Activated CD4-positive, alpha-beta T cell treated with anti-CD3 and anti-CD28 coated beads, Interleukin-2, amount 50 U/mL, for 24 hours (primary cell): ENCODE data around the gene CLCN5.
A peak's percentile ranks its signal among the peaks of the same experiment; 100 is the strongest.

Source experiments
- DNase-seq, 2 donors: peaks; one replicate each; pipeline ENCODE4 v3.0.0-alpha.2; 2020; ENCODE audit warnings: low read depth in 1 of 2, low spot score in 1 of 2

The CLCN5 gene

GRCh38 chrX:49922291-49923241 is at the start of gene CLCN5:
CLCN5 (plus strand) TSS chrX:49922596; CDS start chrX:49925299, 2,703 bp downstream.
- DNase-seq: peak; percentile 73 to 88

GRCh38 chrX:49876750-49877149 is 45.6 kb upstream of the CLCN5 start:
- DNase-seq: no peak

- DNase-seq: no peak
These were observed 44.8 kb upstream of the CLCN5 start for GRCh38 chrX:49877397-49878101.

- DNase-seq: no peak
These were observed 44.1 kb upstream of the CLCN5 start for GRCh38 chrX:49878128-49878833.

- DNase-seq: peak; percentile 40 to 43
These were observed 43.4 kb upstream of the CLCN5 start, which contains the start of gene USP27X for GRCh38 chrX:49878834-49879655. USP27X (plus strand) TSS chrX:49879484; CDS start chrX:49880308, 824 bp downstream.

- no peak for DNase-seq
These were observed 42.6 kb upstream of the CLCN5 start for GRCh38 chrX:49879656-49880277.

GRCh38 chrX:49880668-49881067 is 41.7 kb upstream of the CLCN5 start:
- no peak for DNase-seq

- peak in 1 of 2 donors; percentile 26 for DNase-seq
These were observed 38.0 kb upstream of the CLCN5 start for GRCh38 chrX:49884290-49884862.

- no peak for DNase-seq
These were observed 29.9 kb upstream of the CLCN5 start for GRCh38 chrX:49892542-49892941.

- no peak for DNase-seq
These were observed 25.4 kb upstream of the CLCN5 start for GRCh38 chrX:49896951-49897350.

GRCh38 chrX:49901048-49901447 is 21.3 kb upstream of the CLCN5 start:
- no peak for DNase-seq

GRCh38 chrX:49910344-49910743 is 12.1 kb upstream of the CLCN5 start:
- DNase-seq: no peak

GRCh38 chrX:49912086-49912485 is 10.3 kb upstream of the CLCN5 start:
- DNase-seq: no peak

GRCh38 chrX:49912861-49913260 is 9.5 kb upstream of the CLCN5 start:
- DNase-seq: no peak

- peak in 1 of 2 donors; percentile 44 for DNase-seq
These were observed 6.8 kb upstream of the CLCN5 start for GRCh38 chrX:49915361-49916222.

- peak in 1 of 2 donors; percentile 10 for DNase-seq
These were observed 2.8 kb upstream of the CLCN5 start for GRCh38 chrX:49919617-49920016.

- DNase-seq: no peak
These were observed 1.3 kb upstream of the CLCN5 start for GRCh38 chrX:49921109-49921508.

GRCh38 chrX:49925176-49925575 is 2.8 kb downstream of the CLCN5 start:
- DNase-seq: no peak

- no peak for DNase-seq
These were observed 7.6 kb downstream of the CLCN5 start for GRCh38 chrX:49930039-49930438.
